ENCODE measurements around the gene HEG1.

DNA sequence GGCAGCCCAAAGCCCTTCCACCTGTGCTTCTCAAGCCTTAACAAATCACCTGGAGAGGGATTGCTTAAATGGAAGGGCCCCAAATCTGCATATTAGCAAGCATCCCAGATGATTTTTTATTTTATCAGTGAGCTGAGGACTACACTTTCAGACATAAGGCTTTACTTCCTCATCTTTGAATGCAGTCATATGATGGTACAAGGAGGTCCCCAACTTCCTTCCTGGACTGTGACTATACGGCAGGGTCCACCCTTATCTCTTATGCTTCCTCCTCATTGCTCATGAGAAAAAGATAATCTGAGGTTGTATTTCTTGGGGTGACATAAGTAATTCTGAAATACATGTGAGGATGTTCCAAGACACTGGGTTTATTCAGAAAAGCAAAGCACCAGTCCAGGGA lies 13.7 kb upstream of the HEG1 start:
- TF ChIP-seq POLR2AphosphoS5 (IDR thresholded peaks at IDR 0.05; ENCODE audit: low read depth) (no peak), CTCF (IDR thresholded peaks at IDR 0.05; ENCODE audit: insufficient read depth, low read length) (no peak), REST (IDR thresholded peaks at IDR 0.05; ENCODE audit: insufficient replicate concordance, low read depth) (no peak), GABPA (IDR thresholded peaks at IDR 0.05; ENCODE audit: low read depth) (no peak)

Data from HL-60 (cell line).